OCI-LY3 (cell line): ENCODE results near the gene CAPNS1.

Experiments
- EZH2phosphoT487 ChIP-seq: fragments of 200-600 bp; shearing (Covaris generic); IDR thresholded peaks from 2 replicates; pipeline ENCODE4 v1.6.1; 2018; ENCODE audit warnings: antibody characterized with exemption, mixed run types, low read depth
- TF ChIP-seq, protein P1 (sequence below): fragments of 200-600, 300-600 bp; sonication (generic); IDR thresholded peaks from 2 replicates; pipeline ENCODE4 v1.5.1; 2014; ENCODE audit warnings: antibody characterized with exemption, low read length, low read depth

DNA sequence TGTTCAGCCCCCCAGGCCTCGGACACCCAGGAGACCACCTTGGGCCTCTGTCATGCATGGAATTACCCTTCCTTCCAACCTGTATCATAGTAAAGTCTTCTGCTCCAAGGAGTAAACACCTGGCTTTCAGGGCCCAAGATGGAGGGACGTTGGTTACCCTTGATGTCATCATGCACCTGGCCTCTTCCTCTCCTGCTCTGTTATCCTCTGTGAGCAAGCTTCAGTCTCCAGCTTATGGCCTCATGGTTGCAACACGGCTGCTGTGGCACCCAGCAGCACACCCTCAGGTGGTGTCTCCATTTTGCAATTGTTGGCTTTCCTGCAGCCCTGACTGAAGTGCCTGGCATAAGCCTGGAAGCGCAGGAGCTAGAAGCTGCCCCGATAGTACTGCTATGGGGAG, 32.9 kb upstream of the CAPNS1 start:
- TF ChIP-seq, protein P1, sequence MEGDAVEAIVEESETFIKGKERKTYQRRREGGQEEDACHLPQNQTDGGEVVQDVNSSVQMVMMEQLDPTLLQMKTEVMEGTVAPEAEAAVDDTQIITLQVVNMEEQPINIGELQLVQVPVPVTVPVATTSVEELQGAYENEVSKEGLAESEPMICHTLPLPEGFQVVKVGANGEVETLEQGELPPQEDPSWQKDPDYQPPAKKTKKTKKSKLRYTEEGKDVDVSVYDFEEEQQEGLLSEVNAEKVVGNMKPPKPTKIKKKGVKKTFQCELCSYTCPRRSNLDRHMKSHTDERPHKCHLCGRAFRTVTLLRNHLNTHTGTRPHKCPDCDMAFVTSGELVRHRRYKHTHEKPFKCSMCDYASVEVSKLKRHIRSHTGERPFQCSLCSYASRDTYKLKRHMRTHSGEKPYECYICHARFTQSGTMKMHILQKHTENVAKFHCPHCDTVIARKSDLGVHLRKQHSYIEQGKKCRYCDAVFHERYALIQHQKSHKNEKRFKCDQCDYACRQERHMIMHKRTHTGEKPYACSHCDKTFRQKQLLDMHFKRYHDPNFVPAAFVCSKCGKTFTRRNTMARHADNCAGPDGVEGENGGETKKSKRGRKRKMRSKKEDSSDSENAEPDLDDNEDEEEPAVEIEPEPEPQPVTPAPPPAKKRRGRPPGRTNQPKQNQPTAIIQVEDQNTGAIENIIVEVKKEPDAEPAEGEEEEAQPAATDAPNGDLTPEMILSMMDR: no peak
- no peak for TF ChIP-seq EZH2phosphoT487
